GM10847 (cell line): ENCODE results near the gene PRKCD.

Experiments used
- POLR2A ChIP-seq: IDR thresholded peaks from 2 replicates; pipeline ENCODE4 v1.6.1; 2011; ENCODE audit not compliant: insufficient read length; ENCODE audit errors: extremely low read depth

The PRKCD gene

GRCh38 chr3:53224026-53224425 is 63.0 kb downstream of the PRKCD start:
- TF ChIP-seq POLR2A = no peak

DNA sequence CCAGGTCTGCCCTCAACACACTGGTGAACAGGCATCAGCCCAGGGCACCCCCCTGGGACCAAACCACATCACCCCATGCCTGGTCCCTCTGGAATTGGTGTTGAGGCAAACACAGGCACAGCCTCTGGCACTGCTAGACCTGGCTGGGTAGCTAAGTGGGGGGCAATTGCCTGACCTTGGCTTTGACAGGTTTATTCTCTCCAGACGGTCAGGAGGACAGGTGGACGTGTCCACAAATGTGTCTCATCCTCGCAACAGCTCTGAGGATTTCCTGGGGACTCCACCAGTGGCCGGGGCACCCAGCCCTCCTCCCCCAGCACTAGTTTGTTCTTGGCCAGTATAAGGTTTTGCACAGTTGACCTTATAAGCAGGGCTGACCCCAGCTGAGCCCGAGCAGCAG is 63.5 kb downstream of the PRKCD start:
- TF ChIP-seq POLR2A = no peak

GRCh38 chr3:53225181-53225580 is 64.2 kb downstream of the PRKCD start:
- no peak for TF ChIP-seq POLR2A

DNA sequence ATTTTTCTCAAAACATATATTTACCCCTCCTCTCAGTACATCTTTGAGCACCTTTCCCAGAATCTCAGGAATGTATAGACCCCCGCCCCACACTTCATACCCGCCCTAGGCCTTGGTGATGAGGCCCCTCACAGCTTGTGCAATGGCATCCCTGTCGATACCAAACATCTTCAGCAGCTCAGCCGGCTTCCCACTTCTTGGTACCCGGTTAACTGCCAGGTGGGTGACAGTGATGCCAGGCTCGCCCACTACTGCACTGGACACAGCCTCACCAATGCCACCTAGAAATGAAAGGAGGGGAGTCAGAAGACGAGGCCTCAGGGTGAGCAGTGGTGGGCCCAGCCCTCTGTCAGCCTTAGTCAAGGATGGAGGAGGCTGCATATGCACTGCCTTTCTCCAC is 64.6 kb downstream of the PRKCD start:
- no peak for TF ChIP-seq POLR2A

DNA sequence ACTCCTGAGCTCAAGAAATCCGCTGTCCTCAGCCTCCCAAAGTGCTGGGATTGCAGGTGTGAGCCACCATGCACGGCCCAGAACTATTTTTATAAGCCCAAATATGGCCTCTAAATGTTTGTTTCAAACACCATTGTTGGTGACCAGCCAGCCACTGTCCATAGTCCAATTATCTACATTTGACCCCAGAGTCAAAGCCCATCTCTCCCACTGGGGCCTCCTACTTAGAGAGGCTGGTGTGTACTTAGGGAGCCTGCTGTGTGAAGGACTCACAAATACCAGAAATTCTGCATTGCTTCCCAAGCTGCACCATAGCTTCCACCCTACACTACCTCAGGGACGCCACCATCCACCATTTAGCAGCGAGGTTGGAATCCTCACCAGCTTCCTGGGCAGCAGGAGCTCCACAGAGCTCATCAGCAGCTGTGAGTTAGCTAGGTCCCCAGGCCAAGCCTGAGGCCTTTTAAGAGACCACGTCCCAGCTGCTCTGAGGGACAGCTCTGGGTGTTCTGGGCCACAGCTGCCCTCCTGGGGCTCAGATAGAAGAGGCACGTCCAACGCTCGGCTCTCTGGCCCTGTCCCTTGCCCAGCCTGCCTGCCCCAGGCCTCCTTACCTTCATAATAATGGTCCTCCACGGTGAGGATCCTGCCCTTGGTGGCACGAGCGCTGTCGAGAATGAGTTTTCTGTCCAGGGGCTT is 65.3 kb downstream of the PRKCD start:
- no peak for TF ChIP-seq POLR2A

- TF ChIP-seq POLR2A = no peak
Measured at GRCh38 chr3:53226841-53227407, 65.9 kb downstream of the PRKCD start.

DNA sequence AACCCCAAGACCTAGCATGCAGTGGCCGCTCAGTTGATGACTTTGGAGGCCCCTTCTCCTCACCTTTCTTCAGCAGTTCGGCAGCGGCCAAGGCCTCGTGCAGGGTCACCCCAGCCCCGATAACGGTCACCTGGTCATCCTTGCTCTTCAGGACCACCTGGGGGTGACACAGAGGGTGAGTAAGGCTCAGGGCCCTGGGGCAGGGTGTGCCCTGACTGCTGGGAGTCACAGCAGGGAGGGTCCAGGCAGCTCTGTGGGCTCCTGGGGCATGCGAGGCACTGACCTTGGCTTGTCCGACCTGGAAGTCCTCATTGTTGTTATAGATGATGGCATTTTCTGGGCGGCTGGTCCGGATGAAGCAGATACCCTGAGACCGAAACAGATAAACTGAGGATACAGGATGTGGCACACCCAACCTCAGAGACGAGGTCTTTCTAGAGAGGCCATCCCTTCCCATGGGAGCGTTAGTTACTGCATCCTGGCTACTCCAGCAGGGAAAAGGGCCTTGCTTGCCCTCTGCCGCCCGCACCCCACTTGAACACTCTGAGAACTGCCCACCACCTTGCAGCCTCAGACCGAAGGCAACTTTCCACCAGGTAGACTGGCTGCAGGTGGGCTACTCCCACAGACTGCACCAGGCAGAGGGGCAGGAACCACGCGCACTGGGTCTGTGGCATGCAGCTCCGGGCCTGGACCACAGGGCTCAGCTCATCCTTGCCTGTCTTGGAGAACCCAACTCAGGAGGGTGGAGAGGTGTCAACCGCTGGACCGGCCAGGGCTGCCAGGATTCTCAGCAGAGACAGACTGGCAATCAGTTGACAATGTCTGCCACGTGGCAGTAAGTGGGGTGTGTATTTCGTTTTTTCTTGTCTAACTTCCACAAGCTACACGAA is 67.2 kb downstream of the PRKCD start:
- TF ChIP-seq POLR2A = no peak

DNA sequence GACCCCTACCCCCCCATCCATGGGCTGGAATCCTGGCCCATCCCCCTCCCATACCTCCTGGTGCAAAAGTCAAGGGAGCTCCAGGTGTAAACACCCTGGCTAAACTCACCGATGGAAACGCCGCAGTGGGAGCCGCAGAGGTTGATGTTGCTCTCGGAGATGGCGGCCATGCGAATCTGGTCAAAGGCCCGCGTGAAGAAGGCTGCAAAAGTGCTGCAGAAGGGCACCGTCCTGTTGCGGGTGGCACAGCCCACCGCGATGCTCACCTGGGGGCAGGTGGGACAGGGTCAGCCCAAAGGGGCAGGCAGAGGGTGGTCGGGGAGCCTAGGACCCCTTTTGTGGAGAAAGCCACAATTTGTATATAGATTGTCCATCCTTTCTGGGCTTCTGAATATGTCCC is 68.2 kb downstream of the PRKCD start:
- TF ChIP-seq POLR2A = no peak

GRCh38 chr3:53229606-53230005 is 68.6 kb downstream of the PRKCD start:
- no peak for TF ChIP-seq POLR2A

GRCh38 chr3:53230041-53230621 is 69.1 kb downstream of the PRKCD start:
- no peak for TF ChIP-seq POLR2A

DNA sequence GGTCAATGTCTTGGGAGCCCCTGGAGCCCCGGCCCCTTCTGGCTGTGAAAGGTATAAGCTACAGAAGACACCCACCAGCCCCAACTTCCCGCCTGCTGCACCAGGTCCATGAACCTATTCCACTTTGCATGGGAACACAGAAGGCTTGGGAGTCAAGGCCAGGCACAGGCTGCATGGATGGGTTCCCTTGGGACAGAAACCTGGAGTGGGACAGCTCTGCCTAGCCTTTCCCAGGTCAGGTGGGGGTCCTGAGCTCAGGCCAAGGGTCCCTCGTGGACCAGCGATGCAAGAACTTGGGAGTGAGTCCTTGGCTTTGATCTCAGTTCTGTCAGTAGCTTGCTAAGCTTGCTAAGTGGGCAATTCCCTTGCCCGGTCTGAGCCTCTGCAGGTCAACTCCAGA is 69.8 kb downstream of the PRKCD start:
- no peak for TF ChIP-seq POLR2A

DNA sequence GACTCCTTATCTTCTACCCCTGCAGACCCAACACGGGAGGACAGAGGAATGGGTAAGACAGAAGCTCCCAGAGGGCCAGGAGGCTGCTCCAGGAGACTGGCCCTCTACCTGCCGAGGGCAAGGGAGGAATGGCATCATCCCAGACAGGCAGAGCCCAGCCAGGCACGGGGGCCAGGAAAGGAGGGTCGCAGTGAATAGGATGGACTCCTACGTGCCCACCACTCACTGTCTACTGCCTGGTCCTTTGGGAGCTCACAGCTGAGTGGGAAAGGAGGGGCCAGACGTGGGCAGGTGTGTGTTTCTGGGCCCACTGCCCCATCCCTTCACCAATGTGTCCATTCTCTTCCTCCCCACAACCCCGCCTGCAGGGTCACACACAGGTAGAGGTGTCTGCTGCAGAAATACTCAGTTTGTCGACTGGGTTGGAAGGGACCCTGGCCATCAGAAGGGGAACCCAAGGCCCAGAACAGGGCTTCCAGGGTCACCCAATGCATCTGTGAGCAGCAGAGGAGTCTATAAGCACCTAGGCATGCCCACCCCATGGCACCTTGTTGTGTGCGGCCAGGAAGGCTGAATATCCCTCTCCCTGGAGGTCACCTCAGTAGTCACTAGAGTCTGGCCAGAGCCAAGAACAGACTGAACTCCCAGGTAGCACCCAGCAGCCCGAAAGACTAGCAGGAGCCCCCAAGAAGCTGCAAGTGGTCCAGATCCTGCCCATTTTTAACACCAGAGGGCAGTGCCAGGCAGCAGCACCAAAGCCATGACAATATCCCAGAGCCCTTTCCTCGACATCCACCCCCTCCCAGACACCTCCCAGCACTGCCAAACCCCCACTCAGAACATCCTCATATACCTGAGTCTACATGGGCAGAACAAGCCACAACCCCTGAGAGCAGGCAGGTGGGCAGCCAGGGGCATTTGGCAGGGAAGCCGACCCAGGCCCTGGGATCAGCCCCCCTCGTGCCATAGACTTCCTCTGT is 70.8 kb downstream of the PRKCD start:
- TF ChIP-seq POLR2A = no peak

DNA sequence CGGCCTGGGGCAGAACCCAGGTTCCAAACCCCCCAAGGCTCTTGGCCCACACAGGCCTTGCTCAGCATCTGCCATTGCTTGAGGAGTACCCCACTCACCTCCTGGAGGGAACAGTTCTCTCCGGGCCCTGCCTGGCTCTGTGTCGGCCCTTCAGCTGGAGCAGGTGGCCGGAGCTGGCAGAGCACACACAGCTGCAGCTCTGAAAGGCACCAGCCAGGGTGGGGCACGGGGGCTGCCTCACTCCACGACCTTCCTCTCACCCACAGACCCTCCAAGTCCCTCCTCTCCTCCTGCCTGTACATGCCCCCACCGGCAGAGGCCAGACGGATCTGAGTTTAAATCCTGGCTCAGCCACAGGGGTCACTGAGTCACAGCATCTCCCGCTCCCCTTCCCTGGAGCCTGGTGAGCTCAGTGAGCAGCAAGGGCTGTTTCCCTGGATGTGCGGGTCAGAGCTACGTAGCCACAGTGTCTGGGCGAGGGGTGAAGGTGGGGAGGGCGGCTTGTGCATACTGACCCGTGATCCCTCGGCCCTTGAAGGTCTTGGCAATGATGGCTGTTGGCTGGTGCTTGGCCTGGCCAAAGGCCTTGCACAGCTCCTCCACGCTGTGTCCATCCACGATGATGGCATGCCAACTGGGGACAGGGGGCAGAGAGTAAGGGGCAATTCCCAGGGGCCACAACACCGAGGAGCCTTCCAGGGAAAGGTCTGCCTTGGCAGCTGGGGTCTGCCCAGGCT is 71.8 kb downstream of the PRKCD start:
- TF ChIP-seq POLR2A = no peak
